IMR-90 (cell line): Measurements from ENCODE around the gene METTL14. TPM values are rescaled to one million over a fixed set of nuclear protein-coding genes. Genes with fewer than 3 reads are reported as not detected.
A peak's percentile ranks its signal among the peaks of the same experiment; 100 is the strongest.

ENCODE experiments used
- ATAC-seq: fragments of 200-7000 bp; cut with Tn5 transposase; 2 replicates; pipeline ENCODE4 v1.9.1; 2020; ENCODE audit warnings: low read depth, mild to moderate bottlenecking, moderate library complexity
- BruUV-seq: library from RNA; stranded (reverse); fragments of 400-500 nt; replicated peaks from 2 replicates; lab custom pipeline; 2021; lab: Mats Ljungman, UMichigan
- CTCF ChIA-PET: fragments of 300-600 bp; formaldehyde crosslinking; extraction: SDS; loops from one replicate; lab custom pipeline; 2021; ENCODE audit warnings: antibody characterized with exemption; lab: Yijun Ruan, JAX
- POLR2A ChIA-PET: fragments of 300-600 bp; sonication (Branson Sonifier 250); formaldehyde crosslinking; loops from one replicate; lab custom pipeline; 2022; ENCODE audit warnings: antibody characterized with exemption; ENCODE audit not compliant: unreplicated experiment; lab: Charles Lee
- DNase-seq: peaks from one replicate; pipeline ENCODE4 v3.0.0; 2013
- H2AFZ ChIP-seq: replicated peaks from 2 replicates; pipeline ENCODE3; 2013; ENCODE audit warnings: low read length, mild to moderate bottlenecking; ENCODE audit not compliant: poor library complexity
- H2AK5ac ChIP-seq: 2 replicates; pipeline ENCODE4 v1.6.1; 2013; ENCODE audit warnings: low read depth, low read length, inconsistent platforms
- H2AK9ac ChIP-seq: replicated peaks from 2 replicates; pipeline ENCODE3; 2013; ENCODE audit warnings: mild to moderate bottlenecking, low read depth, low read length, moderate library complexity; ENCODE audit not compliant: poor library complexity
- H2BK120ac ChIP-seq: 2 replicates; pipeline ENCODE4 v1.6.1; 2013; ENCODE audit warnings: low read depth, low read length, inconsistent platforms
- H2BK15ac ChIP-seq: 3 replicates; pipeline ENCODE4 v1.6.1; 2013; ENCODE audit warnings: low read depth, low read length, inconsistent platforms
- H2BK20ac ChIP-seq: 2 replicates; pipeline ENCODE4 v1.6.1; 2013; ENCODE audit warnings: low read depth, mild to moderate bottlenecking, inconsistent platforms, low read length, moderate library complexity
- H2BK5ac ChIP-seq: 2 replicates; pipeline ENCODE4 v1.6.1; 2013; ENCODE audit warnings: mild to moderate bottlenecking, low read depth, low read length, inconsistent platforms; ENCODE audit not compliant: poor library complexity, severe bottlenecking
- H3K14ac ChIP-seq: replicated peaks from 2 replicates; pipeline ENCODE4 v1.6.1; 2013; ENCODE audit warnings: low read depth, low read length, inconsistent platforms
- H3K18ac ChIP-seq: 2 replicates; pipeline ENCODE4 v1.6.1; 2013; ENCODE audit warnings: low read depth, low read length, control low read depth
- H3K23ac ChIP-seq: 2 replicates; pipeline ENCODE4 v1.6.1; 2013; ENCODE audit warnings: low read depth, low read length, inconsistent platforms
- H3K27ac ChIP-seq: 2 replicates; pipeline ENCODE4 v1.5.1; 2013; ENCODE audit warnings: mild to moderate bottlenecking, control low read depth, low read length; ENCODE audit not compliant: insufficient read depth
- H3K27me3 ChIP-seq: 2 replicates; pipeline ENCODE4 v1.6.1; 2013; ENCODE audit warnings: low read length; ENCODE audit not compliant: control insufficient read depth, insufficient read depth
- H3K36me3 ChIP-seq: 2 replicates; pipeline ENCODE4 v1.6.1; 2013; ENCODE audit warnings: low read length, mixed read lengths; ENCODE audit not compliant: control insufficient read depth, insufficient read depth
- H3K4ac ChIP-seq: 2 replicates; pipeline ENCODE4 v1.6.1; 2013; ENCODE audit warnings: low read depth, low read length, inconsistent platforms
- H3K4me1 ChIP-seq: 2 replicates; pipeline ENCODE4 v1.6.1; 2013; ENCODE audit warnings: low read length, mixed read lengths; ENCODE audit not compliant: control insufficient read depth, insufficient read depth
- H3K4me2 ChIP-seq: 2 replicates; pipeline ENCODE4 v1.6.1; 2013; ENCODE audit warnings: low read depth, mild to moderate bottlenecking, control low read depth, low read length, moderate library complexity
- H3K4me3 ChIP-seq: 2 replicates; pipeline ENCODE4 v1.5.1; 2013; ENCODE audit warnings: low read depth, mild to moderate bottlenecking, control low read depth, low read length, moderate library complexity; ENCODE audit not compliant: insufficient read depth
- H3K56ac ChIP-seq: 2 replicates; pipeline ENCODE4 v1.6.1; 2013; ENCODE audit warnings: low read length, inconsistent platforms; ENCODE audit not compliant: insufficient read depth; ENCODE audit errors: extremely low read depth
- H3K79me1 ChIP-seq, 2 experiments: 2 replicates each; pipeline ENCODE4 v1.6.1; 2013; ENCODE audit warnings: low read length in 2 of 2, inconsistent platforms in 1 of 2, low read depth in 1 of 2
- H3K9ac ChIP-seq: 2 replicates; pipeline ENCODE4 v1.6.1; 2013; ENCODE audit warnings: low read depth, low read length, control low read depth
- H3K9me1 ChIP-seq: 2 replicates; pipeline ENCODE4 v1.6.1; 2013; ENCODE audit warnings: low read length, inconsistent platforms; ENCODE audit not compliant: insufficient read depth
- H3K9me3 ChIP-seq: 2 replicates; pipeline ENCODE4 v1.6.1; 2013; ENCODE audit warnings: low read length; ENCODE audit not compliant: control insufficient read depth, insufficient read depth
- H4K20me1 ChIP-seq: 2 replicates; pipeline ENCODE4 v1.6.1; 2013; ENCODE audit warnings: low read length, inconsistent platforms; ENCODE audit not compliant: insufficient read depth
- H4K5ac ChIP-seq: 2 replicates; pipeline ENCODE4 v1.6.1; 2013; ENCODE audit warnings: mild to moderate bottlenecking, low read depth, low read length, control low read depth
- H4K8ac ChIP-seq, 2 experiments: 2 replicates each; pipeline ENCODE4 v1.6.1; 2013; ENCODE audit warnings: low read depth in 2 of 2, low read length in 2 of 2, control low read depth in 1 of 2, inconsistent platforms in 1 of 2
- H4K91ac ChIP-seq: 2 replicates; pipeline ENCODE4 v1.6.1; 2013; ENCODE audit warnings: low read depth, low read length, inconsistent platforms; ENCODE audit not compliant: insufficient read depth
- ELK1 ChIP-seq: fragments of 150-350 bp; IDR thresholded peaks from 2 replicates; pipeline ENCODE4 v1.6.1; 2016; ENCODE audit warnings: low read depth, mild to moderate bottlenecking, low read length, moderate library complexity, borderline replicate concordance
- MXI1 ChIP-seq: IDR thresholded peaks from 2 replicates; pipeline ENCODE4 v1.6.1; 2012; ENCODE audit warnings: low read depth, mild to moderate bottlenecking, low read length, moderate library complexity, borderline replicate concordance
- SMC3 ChIP-seq: fragments of 150-350 bp; IDR thresholded peaks from 2 replicates; pipeline ENCODE4 v1.6.1; 2016; ENCODE audit warnings: low read depth, mild to moderate bottlenecking, antibody characterized with exemption, low read length, moderate library complexity
- USF2 ChIP-seq: fragments of 150-350 bp; IDR thresholded peaks from 2 replicates; pipeline ENCODE4 v1.6.1; 2017; ENCODE audit warnings: mild to moderate bottlenecking, antibody characterized with exemption, low read length, low read depth
- dilution Hi-C: fragments of 300-500 bp; cut with HindIII; formaldehyde crosslinking; loops from one replicate; pipeline ENCODE4 v1.14.3; 2018; ENCODE audit warnings: low sequenced_read_pairs; ENCODE audit not compliant: unreplicated experiment
- in situ Hi-C: fragments of 300-500 bp; cut with MboI; formaldehyde crosslinking; loops from 3 replicates; pipeline ENCODE4 v1.14.3; 2019; ENCODE audit warnings: low sequenced_read_pairs, inconsistent platforms, mixed read lengths
- intact Hi-C: fragments of 100-400 bp; cut with micrococcal nuclease; formaldehyde crosslinking; loops from 2 replicates; pipeline ENCODE4 v1.10.0; 2022
- polyA plus RNA-seq, 3 experiments: library from polyadenylated mRNA; depleted of rRNA; stranded (reverse); fragments of >200 nt; gene quantifications; 2 replicates each; pipeline ENCODE4 v1.2.3, GENCODE V29; 2012; ENCODE audit warnings: low replicate concordance in 1 of 3
- total RNA-seq: library from RNA; depleted of rRNA; stranded (reverse); fragments of >200 nt; gene quantifications from 2 replicates; pipeline ENCODE4 v1.2.3, GENCODE V29; 2012

The METTL14 gene
- total and polyA plus RNA-seq, 2 of the 4 experiments (the other 2 are of a cell fraction), result 5.0 to 9.3 TPM

GRCh38 chr4:118753096-118753495 lies 67.9 kb downstream of the METTL14 start:
- Histone ChIP-seq H2BK120ac (no peak overlapping the region), H3K4me2 (peak overlapping the region; percentile 40; the same call in 1 of the 2 replicates), H3K4me3 (no peak overlapping the region), H3K4me1 (peaks cover 18% of the 10 kb centered on the region), H3K23ac (no peak overlapping the region), H4K5ac (no peak overlapping the region), H2BK20ac (no peak overlapping the region), H2AK5ac (no peak overlapping the region), H2BK15ac (no peak overlapping the region), H4K91ac (no peak overlapping the region), H3K27ac (peak overlapping the region; percentile 56; the same call in 1 of the 2 replicates), H3K27me3 (no peaks in the 10 kb centered on the region), H3K56ac (no peak overlapping the region), H3K14ac (no peak overlapping the region), H3K18ac (no peak overlapping the region), H2AK9ac (no peak overlapping the region), H3K9me1 (peaks cover 14% of the 10 kb centered on the region), H4K8ac (no peak overlapping the region), H2AFZ (no peak overlapping the region), H3K9me3 (no peaks in the 10 kb centered on the region), H4K20me1 (peaks cover 25% of the 10 kb centered on the region; the same call in 1 of the 2 replicates), H2BK5ac (peak overlapping the region; percentile 75), H3K4ac (no peak overlapping the region), H3K36me3 (peaks cover 38% of the 10 kb centered on the region), H3K9ac (no peak overlapping the region), H3K79me1 (peaks cover 27 to 57% of the 10 kb centered on the region in 2 experiments)
- intact Hi-C loops (no loop called here), dilution Hi-C loops (no loop called here), in situ Hi-C loops (no loop called here)
- TF ChIP-seq MXI1 (no peak), ELK1 (no peak), USF2 (no peak), SMC3 (no peak)
- ChIA-PET CTCF (no interaction called here), POLR2A (no interaction called here)
- DNase-seq (no peak), ATAC-seq (no peak)
- no TSS peak for BruUV-seq
